GM12878 (cell line): ENCODE results near the gene ZNF80. TPM values are rescaled to one million over a fixed set of nuclear protein-coding genes. Genes with fewer than 3 reads are reported as not detected.
A peak's percentile ranks its signal among the peaks of the same experiment; 100 is the strongest.

Experiments
- ATF2 ChIP-seq: IDR thresholded peaks from 2 replicates; pipeline ENCODE4 v1.6.1; 2012; ENCODE audit warnings: low read length, inconsistent platforms
- CHD2 ChIP-seq: IDR thresholded peaks from 2 replicates; pipeline ENCODE4 v1.6.1; 2011; ENCODE audit warnings: low read depth, low read length, improper control_type of control experiment, borderline replicate concordance
- CHD4 ChIP-seq: fragments of 200-600 bp; sonication (generic); IDR thresholded peaks from 2 replicates; pipeline ENCODE4 v1.6.1; 2016; ENCODE audit warnings: mild to moderate bottlenecking
- CREB1 ChIP-seq: IDR thresholded peaks from 2 replicates; pipeline ENCODE4 v1.6.1; 2012; ENCODE audit warnings: low read depth, mild to moderate bottlenecking, inconsistent platforms
- IRF4 ChIP-seq: IDR thresholded peaks from 2 replicates; pipeline ENCODE4 v1.6.1; 2011; ENCODE audit warnings: low read depth, low read length
- KLF5 ChIP-seq: fragments of 450-650 bp; IDR thresholded peaks from 2 replicates; pipeline ENCODE4 v1.6.1; 2014; ENCODE audit warnings: mild to moderate bottlenecking; ENCODE audit not compliant: partially characterized antibody
- MLLT1 ChIP-seq: fragments of 450-650 bp; IDR thresholded peaks from 2 replicates; pipeline ENCODE4 v1.6.1; 2016; ENCODE audit warnings: mild to moderate bottlenecking
- NFXL1 ChIP-seq: fragments of 450-650 bp; IDR thresholded peaks from 2 replicates; pipeline ENCODE4 v1.6.1; 2017; ENCODE audit warnings: antibody characterized with exemption, mild to moderate bottlenecking, borderline replicate concordance
- NRF1 ChIP-seq: conservative IDR thresholded peaks from 2 replicates; pipeline ENCODE4 v1.6.1; 2011; ENCODE audit warnings: mild to moderate bottlenecking, low read depth, low read length, improper control_type of control experiment
- PML ChIP-seq: IDR thresholded peaks from 2 replicates; pipeline ENCODE4 v1.6.1; 2012; ENCODE audit warnings: low read length, inconsistent platforms
- RAD21 ChIP-seq: IDR thresholded peaks from 2 replicates; pipeline ENCODE4 v1.6.1; 2011; ENCODE audit warnings: mild to moderate bottlenecking, low read depth, low read length, moderate library complexity; ENCODE audit not compliant: insufficient read depth
- RCOR1 ChIP-seq: conservative IDR thresholded peaks from 2 replicates; pipeline ENCODE4 v1.6.1; 2012; ENCODE audit warnings: low read depth, low read length, improper control_type of control experiment
- SMARCA5 ChIP-seq: fragments of 450-650 bp; IDR thresholded peaks from 2 replicates; pipeline ENCODE4 v1.6.1; 2017; ENCODE audit warnings: mild to moderate bottlenecking
- SPI1 ChIP-seq: IDR thresholded peaks from 2 replicates; pipeline ENCODE4 v1.6.1; 2011; ENCODE audit warnings: low read depth, mild to moderate bottlenecking, low read length, moderate library complexity, borderline replicate concordance; ENCODE audit not compliant: insufficient read depth
- SREBF2 ChIP-seq: IDR thresholded peaks from 2 replicates; pipeline ENCODE4 v1.6.1; 2012; ENCODE audit warnings: mild to moderate bottlenecking, low read length
- WRNIP1 ChIP-seq: IDR thresholded peaks from 2 replicates; pipeline ENCODE4 v1.6.1; 2011; ENCODE audit warnings: low read depth, low read length, improper control_type of control experiment, borderline replicate concordance
- ZNF207 ChIP-seq: fragments of 450-650 bp; IDR thresholded peaks from 2 replicates; pipeline ENCODE4 v1.6.1; 2014; ENCODE audit warnings: antibody characterized with exemption, mild to moderate bottlenecking, borderline replicate concordance
- ZNF24 ChIP-seq: fragments of 450-650 bp; IDR thresholded peaks from 2 replicates; pipeline ENCODE4 v1.6.1; 2017; ENCODE audit warnings: antibody characterized with exemption, mild to moderate bottlenecking
- polyA plus RNA-seq, 11 experiments: library from polyadenylated mRNA; depleted of rRNA in 4 of 11; unstranded in 6 of 11; stranded (reverse) in 5 of 11; fragments of >200 nt; fragmentation: Nextera tagmentation in 4 of 11; fragmentation: Illumina TruSeq in 1 of 11; extraction: Ambion mirVana in 4 of 11; extraction: Trizol in 1 of 11; gene quantifications; 1 replicate in 1 of 11; 2 replicates in 10 of 11; pipeline versions ENCODE4 v1.2.1 to v1.2.3, GENCODE V29; 2011 to 2016; ENCODE audit warnings: inconsistent platforms in 2 of 11, missing spikeins in 2 of 11, low read depth in 1 of 11
- total RNA-seq, 4 experiments: library from RNA; depleted of rRNA in 3 of 4; stranded (reverse); fragments of >200 nt in 3 of 4; fragmentation: Illumina TruSeq in 1 of 4; extraction: Trizol in 1 of 4; gene quantifications; 2 replicates each; pipeline versions ENCODE4 v1.2.1 to v1.2.3, GENCODE V29; 2013 to 2021
- TF ChIP-seq, protein P1 (sequence below): fragments of 450-650 bp; IDR thresholded peaks from 2 replicates; pipeline ENCODE4 v1.6.1; 2017; ENCODE audit warnings: mild to moderate bottlenecking, moderate library complexity
- TF ChIP-seq, protein P2 (sequence below): fragments of 450-650 bp; IDR thresholded peaks from 2 replicates; pipeline ENCODE4 v1.6.1; 2018; ENCODE audit warnings: mild to moderate bottlenecking, low read depth, moderate library complexity; ENCODE audit not compliant: partially characterized antibody

ZNF80 gene
- total and polyA plus RNA-seq, 10 of the 15 experiments (the other 5 are each of a cell fraction or from before 2014, with no cell fraction given) = not detected

GRCh38 chr3:114213627-114214541 lies 23.5 kb downstream of the ZNF80 start (continued):
- TF ChIP-seq MLLT1 (0 out of 2 replicates have a peak, but pooled peaks have one; percentile 66), CREB1 (peak; percentile 14; the same call in 1 of the 2 replicates), ZNF207 (0 out of 2 replicates have a peak, but pooled peaks have one; percentile 21), WRNIP1 (no peak), NFXL1 (no peak), ATF2 (peak; percentile 68; the same call in 1 of the 2 replicates), CHD4 (no peak), RCOR1 (no peak), NRF1 (no peak), KLF5 (no peak), SREBF2 (no peak), CHD2 (no peak), PML (0 out of 2 replicates have a peak, but pooled peaks have one; percentile 18), SMARCA5 (peak; percentile 74; the same call in 1 of the 2 replicates), ZNF24 (no peak), RAD21 (no peak), SPI1 (peak; percentile 93), IRF4 (peak; percentile 76)
- TF ChIP-seq, protein P1, sequence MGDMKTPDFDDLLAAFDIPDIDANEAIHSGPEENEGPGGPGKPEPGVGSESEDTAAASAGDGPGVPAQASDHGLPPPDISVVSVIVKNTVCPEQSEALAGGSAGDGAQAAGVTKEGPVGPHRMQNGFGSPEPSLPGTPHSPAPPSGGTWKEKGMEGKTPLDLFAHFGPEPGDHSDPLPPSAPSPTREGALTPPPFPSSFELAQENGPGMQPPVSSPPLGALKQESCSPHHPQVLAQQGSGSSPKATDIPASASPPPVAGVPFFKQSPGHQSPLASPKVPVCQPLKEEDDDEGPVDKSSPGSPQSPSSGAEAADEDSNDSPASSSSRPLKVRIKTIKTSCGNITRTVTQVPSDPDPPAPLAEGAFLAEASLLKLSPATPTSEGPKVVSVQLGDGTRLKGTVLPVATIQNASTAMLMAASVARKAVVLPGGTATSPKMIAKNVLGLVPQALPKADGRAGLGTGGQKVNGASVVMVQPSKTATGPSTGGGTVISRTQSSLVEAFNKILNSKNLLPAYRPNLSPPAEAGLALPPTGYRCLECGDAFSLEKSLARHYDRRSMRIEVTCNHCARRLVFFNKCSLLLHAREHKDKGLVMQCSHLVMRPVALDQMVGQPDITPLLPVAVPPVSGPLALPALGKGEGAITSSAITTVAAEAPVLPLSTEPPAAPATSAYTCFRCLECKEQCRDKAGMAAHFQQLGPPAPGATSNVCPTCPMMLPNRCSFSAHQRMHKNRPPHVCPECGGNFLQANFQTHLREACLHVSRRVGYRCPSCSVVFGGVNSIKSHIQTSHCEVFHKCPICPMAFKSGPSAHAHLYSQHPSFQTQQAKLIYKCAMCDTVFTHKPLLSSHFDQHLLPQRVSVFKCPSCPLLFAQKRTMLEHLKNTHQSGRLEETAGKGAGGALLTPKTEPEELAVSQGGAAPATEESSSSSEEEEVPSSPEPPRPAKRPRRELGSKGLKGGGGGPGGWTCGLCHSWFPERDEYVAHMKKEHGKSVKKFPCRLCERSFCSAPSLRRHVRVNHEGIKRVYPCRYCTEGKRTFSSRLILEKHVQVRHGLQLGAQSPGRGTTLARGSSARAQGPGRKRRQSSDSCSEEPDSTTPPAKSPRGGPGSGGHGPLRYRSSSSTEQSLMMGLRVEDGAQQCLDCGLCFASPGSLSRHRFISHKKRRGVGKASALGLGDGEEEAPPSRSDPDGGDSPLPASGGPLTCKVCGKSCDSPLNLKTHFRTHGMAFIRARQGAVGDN = no peak
- TF ChIP-seq, protein P2, sequence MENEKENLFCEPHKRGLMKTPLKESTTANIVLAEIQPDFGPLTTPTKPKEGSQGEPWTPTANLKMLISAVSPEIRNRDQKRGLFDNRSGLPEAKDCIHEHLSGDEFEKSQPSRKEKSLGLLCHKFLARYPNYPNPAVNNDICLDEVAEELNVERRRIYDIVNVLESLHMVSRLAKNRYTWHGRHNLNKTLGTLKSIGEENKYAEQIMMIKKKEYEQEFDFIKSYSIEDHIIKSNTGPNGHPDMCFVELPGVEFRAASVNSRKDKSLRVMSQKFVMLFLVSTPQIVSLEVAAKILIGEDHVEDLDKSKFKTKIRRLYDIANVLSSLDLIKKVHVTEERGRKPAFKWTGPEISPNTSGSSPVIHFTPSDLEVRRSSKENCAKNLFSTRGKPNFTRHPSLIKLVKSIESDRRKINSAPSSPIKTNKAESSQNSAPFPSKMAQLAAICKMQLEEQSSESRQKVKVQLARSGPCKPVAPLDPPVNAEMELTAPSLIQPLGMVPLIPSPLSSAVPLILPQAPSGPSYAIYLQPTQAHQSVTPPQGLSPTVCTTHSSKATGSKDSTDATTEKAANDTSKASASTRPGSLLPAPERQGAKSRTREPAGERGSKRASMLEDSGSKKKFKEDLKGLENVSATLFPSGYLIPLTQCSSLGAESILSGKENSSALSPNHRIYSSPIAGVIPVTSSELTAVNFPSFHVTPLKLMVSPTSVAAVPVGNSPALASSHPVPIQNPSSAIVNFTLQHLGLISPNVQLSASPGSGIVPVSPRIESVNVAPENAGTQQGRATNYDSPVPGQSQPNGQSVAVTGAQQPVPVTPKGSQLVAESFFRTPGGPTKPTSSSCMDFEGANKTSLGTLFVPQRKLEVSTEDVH = no peak
